HG03558 (cell line): Measurements from ENCODE around the gene PRSS56.

Experiments
- ATAC-seq: cut with Tn5 transposase; IDR thresholded peaks from one replicate; pipeline ENCODE4 v1.9.1; 2021; ENCODE audit warnings: moderate number of reproducible peaks; ENCODE audit not compliant: unreplicated experiment; ENCODE audit errors: extremely low read depth

The PRSS56 gene

DNA sequence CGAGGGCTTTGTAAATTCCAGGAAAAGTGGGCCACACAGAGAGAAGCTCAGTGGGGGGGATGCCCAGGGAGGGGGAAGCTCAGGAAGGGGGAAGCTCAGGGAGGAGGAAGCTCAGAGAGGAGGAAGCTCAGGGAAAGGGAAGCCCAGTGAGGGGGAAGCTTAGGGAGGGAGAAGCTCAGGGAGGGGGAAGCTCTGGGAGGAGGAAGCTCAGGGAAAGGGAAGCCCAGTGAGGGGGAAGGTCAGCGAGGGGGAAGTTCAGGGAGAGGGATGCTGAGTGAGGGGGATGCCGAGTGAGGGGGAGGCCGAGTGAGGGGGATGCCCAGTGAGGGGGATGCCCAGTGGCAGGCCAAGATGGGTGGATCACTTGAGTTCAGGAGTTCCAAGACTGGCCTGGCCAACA lies 18.5 kb downstream of the PRSS56 start:
- ATAC-seq, result no peak

- ATAC-seq, result no peak
These were observed 19.4 kb downstream of the PRSS56 start, which contains the start of gene CHRNG for GRCh38 chr2:232539298-232540231. Gene CHRNG, plus strand, starts transcription at chr2:232539692. Its CDS starts 56 bp downstream, at chr2:232539748.

DNA sequence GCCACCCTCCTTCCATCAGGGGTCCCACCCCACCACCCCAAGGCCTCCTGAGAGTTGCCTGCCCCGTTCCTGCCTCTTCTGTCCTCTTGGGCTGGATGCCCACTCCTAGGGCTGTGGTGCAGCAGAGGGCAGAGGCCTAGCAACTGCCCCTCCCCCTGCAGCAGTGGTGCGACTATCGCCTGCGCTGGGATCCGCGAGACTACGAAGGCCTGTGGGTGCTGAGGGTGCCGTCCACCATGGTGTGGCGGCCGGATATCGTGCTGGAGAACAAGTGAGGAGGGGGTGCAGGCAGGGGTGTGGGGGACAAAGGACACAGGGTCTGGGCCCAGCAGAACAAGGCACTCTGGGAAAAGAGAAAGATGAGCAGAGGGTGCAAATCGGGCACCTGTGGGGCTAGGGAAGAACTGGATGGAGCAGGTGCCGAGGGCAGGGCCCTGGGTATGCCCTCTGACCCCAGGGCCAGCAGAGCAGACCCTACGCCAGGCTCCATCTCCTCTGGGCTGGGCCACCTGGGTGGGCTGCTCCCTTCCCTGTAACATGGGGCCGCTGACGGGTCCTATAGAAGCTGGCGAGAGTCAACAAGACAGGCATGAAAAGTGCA lies 20.4 kb downstream of the PRSS56 start:
- ATAC-seq, result no peak

GRCh38 chr2:232541195-232541960 lies 21.2 kb downstream of the PRSS56 start:
- ATAC-seq, result no peak

DNA sequence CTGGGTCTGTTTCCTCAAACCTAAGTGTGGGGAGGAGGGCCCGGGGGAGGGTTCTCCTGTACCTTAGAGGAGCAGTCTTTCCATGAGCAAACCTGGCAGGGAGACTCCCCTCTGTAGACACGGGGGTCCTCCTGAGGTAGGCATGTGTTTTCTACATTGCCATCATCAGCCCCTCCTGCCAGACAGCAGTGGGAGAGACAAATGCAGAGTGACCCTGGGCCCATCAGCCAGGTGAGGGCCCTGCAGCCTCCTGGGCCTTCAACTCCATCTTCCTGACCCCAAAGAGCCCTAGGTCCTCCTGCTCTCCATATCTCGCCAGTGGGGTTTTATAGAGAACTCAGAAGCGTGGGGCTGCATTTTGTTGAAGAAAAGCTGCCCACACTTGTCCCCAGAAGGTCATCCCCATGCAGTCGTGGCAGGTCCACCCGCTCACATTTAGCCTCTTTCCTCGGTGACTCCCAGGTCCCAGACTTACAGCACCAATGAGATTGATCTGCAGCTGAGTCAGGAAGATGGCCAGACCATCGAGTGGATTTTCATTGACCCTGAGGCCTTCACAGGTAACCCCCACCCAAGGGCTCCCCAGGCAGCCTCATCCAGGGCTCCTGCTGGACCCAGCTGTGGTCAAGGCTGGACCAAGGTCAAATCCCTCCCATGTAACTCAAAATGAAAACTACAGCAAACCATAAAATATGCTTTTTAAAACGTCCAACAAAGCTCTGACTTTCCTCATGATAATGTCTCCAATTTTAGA lies 21.9 kb downstream of the PRSS56 start:
- ATAC-seq, result no peak

DNA sequence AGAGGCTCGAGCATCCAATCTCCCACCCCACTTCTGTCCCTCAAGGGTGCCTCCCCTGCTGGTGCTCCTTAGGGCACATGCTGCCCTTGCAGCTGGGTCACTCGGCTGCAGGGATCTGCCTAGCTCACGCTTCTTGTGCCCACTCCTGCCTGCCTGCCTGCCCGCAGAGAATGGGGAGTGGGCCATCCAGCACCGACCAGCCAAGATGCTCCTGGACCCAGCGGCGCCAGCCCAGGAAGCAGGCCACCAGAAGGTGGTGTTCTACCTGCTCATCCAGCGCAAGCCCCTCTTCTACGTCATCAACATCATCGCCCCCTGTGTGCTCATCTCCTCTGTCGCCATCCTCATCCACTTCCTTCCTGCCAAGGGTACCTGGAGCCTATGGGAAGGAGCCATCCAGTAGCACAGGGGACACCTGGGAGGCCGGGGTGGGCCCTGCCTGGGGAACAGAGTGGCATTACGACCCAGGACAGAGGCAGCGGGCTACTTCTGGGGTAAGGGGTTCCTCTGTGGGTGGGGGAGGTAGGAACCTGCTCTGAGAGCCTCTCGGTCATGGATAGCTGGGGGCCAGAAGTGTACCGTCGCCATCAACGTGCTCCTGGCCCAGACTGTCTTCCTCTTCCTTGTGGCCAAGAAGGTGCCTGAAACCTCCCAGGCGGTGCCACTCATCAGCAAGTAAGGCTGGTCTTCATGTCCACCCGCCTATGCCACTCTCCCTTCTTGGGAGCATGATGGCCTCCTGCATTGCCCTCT lies 22.7 kb downstream of the PRSS56 start:
- no peak for ATAC-seq

GRCh38 chr2:232543491-232543890 lies 23.3 kb downstream of the PRSS56 start:
- no peak for ATAC-seq

DNA sequence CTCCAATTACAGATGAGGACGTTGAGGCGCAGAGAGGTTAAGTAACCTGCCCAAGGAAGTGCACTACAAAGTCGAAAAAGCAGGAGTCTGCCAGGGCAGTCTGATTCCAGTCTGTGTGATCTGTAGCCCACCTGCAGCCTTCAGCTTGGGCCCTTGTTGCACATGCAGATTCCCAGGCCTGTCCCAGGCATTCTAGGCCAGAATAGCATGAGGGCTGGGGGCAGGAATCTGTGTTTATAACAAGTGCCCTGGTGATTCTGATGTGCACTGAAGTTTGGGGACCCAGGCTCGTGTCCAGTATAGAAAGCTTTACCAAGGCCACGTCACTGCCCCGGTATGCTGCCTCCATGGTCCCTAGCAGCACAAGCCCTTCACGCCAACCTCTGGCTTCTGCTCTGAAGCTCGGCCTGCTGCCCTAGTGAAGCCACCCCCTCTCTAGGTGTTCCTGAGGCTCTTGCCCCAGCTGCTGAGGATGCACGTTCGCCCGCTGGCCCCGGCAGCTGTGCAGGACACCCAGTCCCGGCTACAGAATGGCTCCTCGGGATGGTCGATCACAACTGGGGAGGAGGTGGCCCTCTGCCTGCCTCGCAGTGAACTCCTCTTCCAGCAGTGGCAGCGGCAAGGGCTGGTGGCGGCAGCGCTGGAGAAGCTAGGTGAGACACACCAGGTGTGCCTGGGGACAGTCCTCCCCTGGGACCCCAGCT lies 23.9 kb downstream of the PRSS56 start:
- no peak for ATAC-seq

DNA sequence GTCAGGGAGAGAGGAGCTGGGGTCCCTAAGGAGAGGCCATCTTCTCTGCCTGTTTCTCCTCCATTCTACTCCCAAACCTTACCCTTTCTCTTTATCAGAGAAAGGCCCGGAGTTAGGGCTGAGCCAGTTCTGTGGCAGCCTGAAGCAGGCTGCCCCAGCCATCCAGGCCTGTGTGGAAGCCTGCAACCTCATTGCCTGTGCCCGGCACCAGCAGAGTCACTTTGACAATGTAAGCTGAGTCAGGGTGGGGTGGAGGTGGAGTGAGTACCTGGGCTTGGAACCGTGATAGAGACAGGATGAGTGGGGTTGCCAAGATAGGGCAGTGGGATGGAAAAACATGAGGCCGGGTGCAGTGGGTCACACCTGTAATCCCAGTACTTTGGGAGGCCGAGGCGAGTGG lies 24.5 kb downstream of the PRSS56 start:
- no peak for ATAC-seq

- no peak for ATAC-seq
These were observed 25.6 kb downstream of the PRSS56 start for GRCh38 chr2:232545511-232546375.

- no peak for ATAC-seq
These were observed 27.8 kb downstream of the PRSS56 start for GRCh38 chr2:232547991-232548390.

DNA sequence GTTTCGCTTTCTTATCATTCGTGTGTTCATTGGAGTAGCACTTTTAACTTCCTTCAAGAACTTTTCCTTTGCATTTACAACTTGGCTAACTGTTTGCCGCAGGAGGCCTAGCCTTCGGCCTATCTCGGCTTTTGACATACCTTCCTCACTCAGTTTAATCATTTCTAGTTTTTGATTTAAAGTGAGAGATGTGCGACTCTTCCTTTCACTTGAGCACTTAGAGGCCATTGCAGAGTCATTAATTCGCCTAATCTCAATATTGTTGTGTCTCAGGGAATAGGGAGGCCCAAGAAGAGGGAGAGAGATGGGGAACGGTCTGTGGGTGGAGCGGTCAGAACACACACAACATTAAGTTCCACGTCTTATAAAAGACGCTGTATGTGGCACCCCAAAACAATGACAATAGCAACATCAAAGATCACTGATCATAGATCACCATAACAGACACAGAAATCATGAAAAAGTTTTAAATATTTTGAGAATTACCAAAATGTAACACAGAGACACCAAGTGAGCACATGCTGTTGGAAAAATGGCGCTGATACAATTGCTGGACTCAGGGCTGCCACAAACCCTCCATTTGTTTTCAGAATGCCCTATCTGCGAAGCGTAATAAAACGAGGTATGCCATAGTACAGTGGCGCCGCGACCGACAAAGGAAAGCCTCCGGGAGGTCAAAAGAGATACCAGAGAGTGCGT lies 29.6 kb downstream of the PRSS56 start:
- ATAC-seq, result no peak

GRCh38 chr2:232550354-232551249 lies 30.4 kb downstream of the PRSS56 start, which contains the start of the genes EIF4E2 and TIGD1:
Gene EIF4E2, plus strand, starts transcription at chr2:232550689. Its CDS starts 36 bp downstream, at chr2:232550725.
Gene TIGD1, minus strand, starts transcription at chr2:232550557. Its CDS starts 675 bp downstream, at chr2:232549882.
- ATAC-seq, result peak; percentile 91

DNA sequence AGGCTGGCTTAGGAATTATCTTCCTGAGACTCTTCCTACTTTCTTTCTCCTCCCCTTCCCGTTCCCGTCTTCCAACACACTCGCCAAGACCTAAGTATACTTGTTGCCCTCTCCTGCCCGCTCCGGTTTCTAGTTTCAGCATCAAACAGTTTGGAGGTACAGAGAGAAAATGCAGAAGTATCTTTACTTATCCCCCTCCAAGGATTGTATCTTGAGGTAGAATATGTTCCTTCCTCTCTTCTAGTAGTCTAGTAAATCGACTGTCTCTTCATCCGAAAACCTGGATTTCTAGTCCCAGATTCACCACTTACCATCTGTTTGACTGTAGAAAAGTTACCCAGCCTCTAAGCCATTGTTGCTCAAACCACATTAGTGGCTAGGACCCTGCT lies 31.1 kb downstream of the PRSS56 start:
- no peak for ATAC-seq

DNA sequence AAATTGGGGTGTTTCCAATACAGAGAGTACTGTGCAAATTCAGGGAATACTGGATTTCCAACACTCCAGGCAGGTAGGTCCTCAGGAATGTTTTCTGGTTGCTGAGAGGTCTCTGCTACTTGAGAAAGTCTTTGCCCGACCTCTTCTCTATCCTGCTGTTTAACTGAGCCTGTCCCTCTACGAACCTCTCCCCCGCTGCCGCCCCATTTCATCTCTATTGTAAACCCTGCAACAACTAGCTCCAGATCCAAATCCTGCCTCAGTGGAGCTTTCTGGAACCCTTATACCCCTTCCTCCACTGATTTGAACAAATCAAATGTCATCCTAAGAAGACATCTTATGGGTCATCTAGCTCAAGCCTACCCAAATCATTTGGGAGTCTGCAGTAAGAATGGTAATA lies 31.6 kb downstream of the PRSS56 start:
- no peak for ATAC-seq

DNA sequence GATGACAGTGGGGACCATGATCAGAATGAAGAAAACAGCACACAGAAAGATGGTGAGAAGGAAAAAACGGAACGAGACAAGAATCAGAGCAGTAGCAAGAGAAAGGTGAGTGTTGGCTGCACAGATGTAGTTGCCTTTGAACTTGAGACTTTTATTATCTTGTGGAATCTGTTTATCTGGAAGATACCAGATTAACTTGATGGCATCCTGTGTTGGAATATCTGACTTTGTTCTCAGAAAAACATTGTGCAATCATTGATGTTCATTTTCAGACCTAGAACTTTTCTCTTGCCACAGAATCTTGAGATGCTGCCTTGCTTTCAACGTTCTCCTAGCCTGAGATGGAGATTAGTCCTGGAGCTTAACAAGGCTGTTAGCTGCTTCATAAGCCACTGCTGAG lies 36.2 kb downstream of the PRSS56 start:
- ATAC-seq, result no peak
